Stimulated activated CD8-positive, alpha-beta memory T cell treated with anti-CD3 and anti-CD28 coated beads, Interleukin-2, amount 100 ng/mL, for 48 hours (primary cell): Measurements from ENCODE around the gene KMT5C.

Source experiments
- DNase-seq, 2 donors: peaks; one replicate each; pipeline ENCODE4 v3.0.0-alpha.2; 2020; ENCODE audit warnings: low read depth in 2 of 2

Gene KMT5C

GRCh38 chr19:55385724-55386492 is 46.2 kb downstream of the KMT5C start, which contains the start of gene RPL28:
RPL28 (plus strand) TSS chr19:55385932; CDS start chr19:55386358, 426 bp downstream.
- DNase-seq = peak; percentile 95 to 98

DNA sequence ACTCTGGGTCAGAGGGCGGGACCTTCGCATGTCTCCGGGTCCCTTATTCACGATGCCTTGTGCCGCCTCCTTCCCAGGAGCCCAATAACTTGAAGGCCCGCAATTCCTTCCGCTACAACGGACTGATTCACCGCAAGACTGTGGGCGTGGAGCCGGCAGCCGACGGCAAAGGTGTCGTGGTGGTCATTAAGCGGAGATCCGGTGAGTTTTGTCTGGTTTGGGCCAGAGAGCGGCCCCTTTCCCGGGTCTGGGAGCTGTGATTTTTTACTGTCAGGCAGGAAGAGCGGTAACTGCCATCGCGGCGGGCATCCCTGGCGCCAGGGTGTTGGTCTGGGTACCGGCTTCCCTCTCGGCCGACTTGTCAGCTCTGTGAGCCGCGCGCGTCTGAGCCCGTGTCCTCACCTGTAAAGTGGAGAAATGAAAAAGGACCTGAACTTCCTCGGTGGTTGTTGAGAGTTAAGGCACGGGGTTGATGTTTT is 46.9 kb downstream of the KMT5C start:
- DNase-seq = no peak

GRCh38 chr19:55387736-55388497 is 48.2 kb downstream of the KMT5C start:
- DNase-seq = no peak

DNA sequence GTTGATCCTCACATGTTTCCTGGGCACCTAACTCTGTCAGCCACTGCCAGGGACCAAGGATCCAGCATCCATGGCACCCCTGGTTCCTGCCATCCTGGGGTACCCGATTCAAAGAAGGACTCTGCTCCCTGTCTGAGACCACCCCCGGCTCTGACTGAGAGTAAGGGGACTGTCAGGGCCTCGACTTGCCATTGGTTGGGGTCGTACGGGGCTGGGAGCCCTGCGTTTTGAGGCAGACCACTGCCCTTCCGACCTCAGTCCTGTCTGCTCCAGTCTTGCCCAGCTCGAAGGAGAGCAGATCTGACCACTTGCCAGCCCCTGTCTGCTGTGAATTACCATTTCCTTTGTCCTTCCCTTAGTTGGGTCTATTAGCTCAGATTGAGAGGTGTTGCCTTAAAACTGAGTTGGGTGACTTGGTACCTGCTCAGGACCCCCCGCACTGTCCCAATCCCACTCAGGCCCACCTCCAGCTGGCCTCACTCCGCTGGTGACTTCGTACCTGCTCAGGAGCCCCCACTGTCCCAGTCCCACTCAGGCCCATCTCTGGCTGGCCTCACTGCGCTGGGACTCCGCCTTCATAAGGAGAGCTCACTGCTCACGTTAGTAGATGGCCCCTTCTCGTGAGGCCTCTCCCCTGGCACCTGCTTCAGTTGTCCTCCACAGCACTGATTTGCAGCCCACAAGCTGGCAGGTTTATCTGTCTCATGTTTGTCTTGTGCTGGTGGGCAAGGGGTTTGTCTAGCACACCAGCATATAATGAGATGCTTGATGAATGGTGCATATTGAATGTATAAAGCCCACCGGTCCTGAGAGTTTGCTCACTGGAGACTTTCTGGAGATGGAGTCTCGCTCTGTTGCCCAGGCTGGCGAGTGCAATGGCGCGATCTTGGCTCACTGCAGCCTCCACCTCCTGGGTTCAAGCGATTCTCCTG is 50.0 kb downstream of the KMT5C start:
- DNase-seq = no peak

DNA sequence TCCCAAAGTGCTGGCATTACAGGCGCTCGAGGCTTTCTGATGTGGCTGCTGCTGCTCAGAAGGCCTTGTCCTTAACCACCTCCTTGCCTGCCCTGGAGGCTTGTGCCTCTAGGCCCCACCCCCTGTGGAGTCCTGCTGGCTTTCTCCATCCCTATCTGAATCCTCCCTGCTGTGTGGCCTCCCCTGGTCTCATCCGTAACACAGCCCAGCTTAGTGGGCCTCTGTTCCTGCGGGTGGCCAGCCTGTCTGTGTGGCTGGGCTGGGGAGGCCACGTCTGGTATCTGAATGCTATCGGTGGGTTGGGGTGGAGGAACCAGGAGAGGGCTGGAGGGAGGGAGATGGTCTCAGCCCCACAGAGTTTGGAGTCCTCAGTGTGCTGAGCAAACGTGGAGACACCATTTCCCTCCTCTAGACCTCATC is 50.8 kb downstream of the KMT5C start:
- no peak for DNase-seq

- DNase-seq = no peak
These were observed 51.6 kb downstream of the KMT5C start for GRCh38 chr19:55391191-55391670.

DNA sequence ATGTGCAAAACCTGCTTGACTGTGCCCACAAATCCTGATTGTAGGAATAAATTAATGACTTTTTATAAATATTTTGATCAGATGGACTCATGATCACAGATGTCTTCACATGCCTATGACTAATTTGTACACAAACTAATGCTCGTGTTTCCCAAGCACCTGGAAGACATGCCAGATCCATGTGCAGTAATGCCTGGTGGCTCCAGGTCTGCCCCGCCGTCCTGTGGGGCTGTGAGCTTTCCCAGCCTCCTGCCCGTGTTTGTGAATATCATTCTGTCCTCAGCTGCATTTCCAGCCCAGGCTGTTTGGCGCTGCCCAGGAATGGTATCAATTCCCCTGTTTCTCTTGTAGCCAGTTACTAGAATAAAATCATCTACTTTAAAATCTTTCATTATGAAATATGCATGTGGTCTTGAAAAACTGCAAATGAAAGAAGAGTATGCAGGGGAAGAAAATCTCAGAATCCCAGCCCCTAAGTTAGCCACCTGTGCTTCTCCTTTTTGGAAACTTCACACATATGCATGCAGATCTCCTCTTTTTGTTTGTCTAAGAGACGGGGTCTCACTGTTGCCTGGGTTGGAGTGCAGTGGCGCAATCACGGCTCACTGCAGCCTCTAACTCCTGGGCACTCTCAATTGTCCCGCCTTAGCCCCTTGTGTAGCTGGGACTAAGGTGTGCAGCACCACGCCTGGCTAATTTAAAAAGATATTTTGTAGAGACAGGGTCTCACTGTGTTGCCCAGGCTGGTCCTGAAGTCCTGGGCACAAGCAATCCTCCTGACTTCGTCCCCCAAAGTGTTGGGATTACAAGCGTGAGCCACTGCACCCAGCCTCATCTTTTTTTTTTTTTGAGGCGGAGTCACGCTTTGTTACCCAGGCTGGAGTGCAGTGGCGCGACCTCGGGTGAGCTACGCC is 52.3 kb downstream of the KMT5C start:
- no peak for DNase-seq

DNA sequence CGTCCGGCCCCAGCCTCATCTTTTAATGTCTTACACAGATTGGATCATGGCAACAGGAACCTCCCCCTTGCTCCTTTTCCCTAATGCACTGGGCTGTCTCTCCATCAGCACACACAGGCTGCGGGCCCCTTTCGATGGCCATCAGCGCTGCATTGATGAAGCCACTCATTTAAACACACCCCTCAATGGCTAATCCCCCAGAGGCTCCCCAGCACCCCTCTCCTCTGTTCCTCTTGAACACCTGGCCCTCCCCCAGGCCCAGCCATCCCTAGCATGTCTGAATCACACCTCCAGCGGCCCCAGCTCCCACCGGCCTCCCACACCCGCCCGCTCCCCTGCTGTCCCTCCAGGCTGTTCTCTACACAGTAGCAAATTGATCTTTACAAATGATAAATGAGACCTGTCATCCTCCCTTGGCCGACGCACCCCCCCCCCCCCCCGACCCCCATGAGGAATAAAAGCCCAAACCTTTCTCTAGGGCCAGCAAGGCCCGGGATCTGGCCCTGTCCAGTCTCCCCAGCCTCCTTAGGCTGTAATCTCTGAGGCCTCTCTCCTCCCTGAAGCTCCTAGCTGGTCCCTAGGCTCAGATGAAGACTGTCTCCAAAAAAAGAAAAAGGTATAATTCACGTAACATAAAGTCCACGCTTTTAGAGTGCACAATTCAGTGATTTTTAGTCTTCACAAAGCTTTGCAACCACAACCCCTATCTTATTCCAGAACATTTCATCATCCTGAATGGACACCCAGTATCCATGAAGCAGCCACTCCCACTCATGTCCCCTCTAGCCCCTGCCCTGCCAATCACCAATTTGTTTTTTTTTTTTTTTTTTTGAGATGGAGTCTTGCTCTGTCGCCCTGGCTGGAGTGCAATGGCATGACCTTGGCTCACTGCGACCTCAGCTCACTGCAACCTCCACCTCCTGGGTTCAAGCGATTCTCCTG is 53.4 kb downstream of the KMT5C start:
- no peak for DNase-seq
